HG03354 (cell line): ENCODE data around the gene PAFAH1B2.
"Not testable (repeated sequence)": the region's sequence is repeated elsewhere in the genome, so short reads cannot be mapped to it uniquely, and the experiment has no call there.

Experiments used
- ATAC-seq: cut with Tn5 transposase; IDR thresholded peaks from one replicate; pipeline ENCODE4 v1.9.1; 2021; ENCODE audit warnings: mild to moderate bottlenecking; ENCODE audit not compliant: unreplicated experiment, poor library complexity, severe bottlenecking

The PAFAH1B2 gene, protein sequence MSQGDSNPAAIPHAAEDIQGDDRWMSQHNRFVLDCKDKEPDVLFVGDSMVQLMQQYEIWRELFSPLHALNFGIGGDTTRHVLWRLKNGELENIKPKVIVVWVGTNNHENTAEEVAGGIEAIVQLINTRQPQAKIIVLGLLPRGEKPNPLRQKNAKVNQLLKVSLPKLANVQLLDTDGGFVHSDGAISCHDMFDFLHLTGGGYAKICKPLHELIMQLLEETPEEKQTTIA

GRCh38 chr11:117143871-117144476 lies at the start of gene PAFAH1B2:
Gene PAFAH1B2 (plus strand): TSS chr11:117144287. CDS start chr11:117152448, 8,161 bp downstream.
- ATAC-seq, result peak; percentile 97

DNA sequence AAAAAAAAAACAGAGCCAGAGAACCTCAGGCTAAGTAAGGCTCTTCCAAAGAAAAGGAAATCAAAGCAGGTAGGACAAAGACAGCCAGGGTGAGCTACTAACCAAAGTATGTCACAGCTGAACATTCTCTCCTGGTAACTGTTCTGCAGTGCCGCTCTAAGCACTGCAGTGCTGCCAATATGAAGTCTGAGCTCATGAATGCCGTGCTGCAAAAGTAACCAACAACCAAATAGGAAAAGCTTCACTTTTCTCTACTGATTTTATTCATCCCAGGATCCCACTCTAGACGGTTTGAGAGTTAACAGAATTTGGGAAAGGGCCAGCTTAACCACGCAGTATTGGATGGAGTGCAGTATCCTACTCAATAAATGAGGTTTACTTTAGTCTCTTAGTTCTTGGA lies 49.3 kb upstream of the PAFAH1B2 start:
- no peak for ATAC-seq

- ATAC-seq, result no peak
Observed at GRCh38 chr11:117095284-117096161, 48.6 kb upstream of the PAFAH1B2 start.

GRCh38 chr11:117096201-117096991 lies 47.7 kb upstream of the PAFAH1B2 start:
- ATAC-seq, result peak; percentile 43

- no peak for ATAC-seq
Observed at GRCh38 chr11:117097014-117097388, 47.1 kb upstream of the PAFAH1B2 start.

DNA sequence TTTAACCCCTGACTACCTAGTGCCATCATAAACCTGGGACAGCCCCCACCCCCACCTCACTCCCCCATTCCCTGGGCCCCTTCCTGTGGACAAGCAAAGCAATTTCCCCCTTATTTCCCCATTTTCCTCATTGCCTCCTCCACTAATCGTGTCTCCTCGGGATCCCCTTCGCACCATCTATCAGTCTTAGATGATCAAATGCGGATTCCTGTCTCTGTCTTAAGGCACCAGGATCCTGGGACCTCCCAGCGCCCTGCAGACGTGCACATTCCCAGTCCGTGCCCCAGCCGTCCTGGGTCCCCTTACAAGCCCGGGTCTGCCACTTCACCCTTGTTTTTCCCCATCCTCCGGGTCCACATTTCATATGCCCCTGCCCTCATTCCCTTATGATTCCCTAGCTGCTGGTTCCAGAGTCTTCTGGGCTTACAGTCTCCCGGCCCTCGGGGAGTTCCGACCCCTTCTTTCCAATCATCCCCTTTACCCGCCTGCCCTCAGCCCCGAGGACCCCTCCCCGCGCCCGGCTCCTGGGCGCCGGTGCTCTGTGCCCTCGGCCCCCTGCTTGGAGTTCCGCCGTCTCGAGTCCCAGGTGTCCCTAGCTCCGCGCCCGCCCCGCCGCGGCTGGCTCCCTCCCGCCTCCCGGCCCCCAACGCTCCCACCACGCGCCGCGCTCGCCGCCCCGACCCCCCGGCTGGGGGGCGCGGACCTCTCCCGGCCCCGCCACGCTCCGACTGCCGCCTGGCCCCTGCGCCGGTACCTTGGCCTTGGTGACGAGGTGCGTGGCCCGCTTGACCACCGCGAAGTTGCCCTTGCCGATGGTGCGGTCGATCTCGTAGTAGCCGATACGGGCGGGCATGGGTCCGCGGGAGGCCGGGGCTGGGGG lies 46.5 kb upstream of the PAFAH1B2 start:
- peak; percentile 34 for ATAC-seq

DNA sequence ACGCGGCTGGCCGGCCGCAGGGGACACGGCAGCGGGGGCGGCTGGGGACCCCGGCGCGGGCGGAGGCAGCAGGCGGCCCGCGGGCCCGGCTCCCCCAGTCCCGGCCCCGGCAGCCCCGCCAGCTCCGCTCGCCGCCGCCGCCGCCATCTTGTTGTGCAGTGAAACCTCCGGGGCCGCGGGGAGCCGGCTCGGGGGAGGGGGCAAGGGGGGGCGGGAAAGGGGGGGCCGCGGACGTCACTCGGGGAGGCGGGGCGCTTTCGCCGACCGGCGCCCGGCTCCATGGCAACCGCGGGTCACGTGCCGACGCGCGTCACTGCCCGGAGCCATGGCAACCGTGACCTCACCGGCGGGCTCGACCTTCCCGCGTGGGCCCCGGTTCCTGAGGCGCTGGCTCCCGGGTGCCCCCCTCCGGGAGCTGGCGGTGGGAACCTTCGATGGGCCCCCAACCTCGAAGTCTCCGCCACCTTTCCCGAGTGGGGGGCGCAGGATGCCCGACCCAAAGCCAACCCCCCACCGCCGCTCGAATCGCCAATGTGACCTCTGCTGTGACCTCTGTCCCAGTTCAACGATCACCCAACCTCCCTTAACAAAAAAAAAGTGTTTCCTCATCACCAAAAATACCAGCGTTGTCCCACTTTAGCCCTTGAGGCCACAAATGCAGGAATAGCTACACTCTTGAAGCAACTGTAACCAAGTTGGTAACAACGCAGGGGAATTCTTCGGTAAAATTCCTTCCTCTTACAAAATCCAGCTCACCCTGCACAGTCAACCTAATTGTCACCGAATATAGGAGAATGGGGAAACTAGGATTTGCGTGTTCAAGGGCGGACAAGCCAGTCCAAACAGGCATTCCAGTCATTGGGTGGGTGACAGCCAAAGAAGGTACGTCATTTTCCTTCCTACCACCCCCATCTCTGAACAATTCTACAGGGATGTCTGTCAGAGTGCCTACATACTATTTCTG lies 45.5 kb upstream of the PAFAH1B2 start, which contains the start of gene SIK3:
Gene SIK3, minus strand, starts transcription at position 160 of the 964 bp plus-strand sequence. Its CDS starts 13 bp downstream, at position 147.
- peak; percentile 80 for ATAC-seq

DNA sequence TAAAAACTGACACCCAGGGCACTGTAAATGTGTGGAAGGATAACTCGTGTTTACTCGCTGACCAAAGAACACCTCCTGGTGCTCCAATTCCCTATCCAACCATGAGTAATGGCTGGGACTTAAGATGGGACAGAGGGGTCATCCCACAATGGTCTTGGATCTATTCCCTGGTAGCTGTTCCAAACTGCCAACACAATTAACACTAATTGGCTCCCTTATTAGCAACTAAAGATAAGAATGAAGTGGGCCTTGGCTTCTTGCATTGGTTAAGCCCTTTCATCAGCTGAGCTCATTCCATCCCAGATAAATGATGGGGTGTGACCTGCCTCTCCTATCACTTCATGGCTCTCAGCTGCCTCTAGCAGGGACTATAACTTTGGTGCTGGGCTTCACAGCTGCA lies 44.4 kb upstream of the PAFAH1B2 start:
- ATAC-seq, result no peak

DNA sequence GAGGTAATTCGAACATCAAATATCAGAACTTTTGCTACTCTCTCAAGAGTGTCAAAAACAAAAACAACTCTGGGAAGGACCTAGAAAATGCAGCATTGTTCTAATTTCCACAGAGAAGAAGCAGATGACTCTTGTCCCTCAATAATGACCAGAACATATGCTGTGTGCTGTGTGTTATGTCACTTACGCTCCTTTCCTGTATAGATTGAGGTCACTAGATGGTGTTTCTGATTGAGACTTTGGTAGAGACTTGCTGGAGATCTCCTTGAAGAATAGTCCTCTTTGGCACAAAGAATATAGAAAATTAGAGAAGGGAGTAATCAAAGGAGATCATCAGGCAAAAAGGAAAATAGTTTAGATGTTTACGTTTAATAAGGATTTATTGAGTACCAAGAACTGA lies 43.5 kb upstream of the PAFAH1B2 start:
- no peak for ATAC-seq

GRCh38 chr11:117107701-117108590 lies 36.1 kb upstream of the PAFAH1B2 start:
- ATAC-seq, result no peak

DNA sequence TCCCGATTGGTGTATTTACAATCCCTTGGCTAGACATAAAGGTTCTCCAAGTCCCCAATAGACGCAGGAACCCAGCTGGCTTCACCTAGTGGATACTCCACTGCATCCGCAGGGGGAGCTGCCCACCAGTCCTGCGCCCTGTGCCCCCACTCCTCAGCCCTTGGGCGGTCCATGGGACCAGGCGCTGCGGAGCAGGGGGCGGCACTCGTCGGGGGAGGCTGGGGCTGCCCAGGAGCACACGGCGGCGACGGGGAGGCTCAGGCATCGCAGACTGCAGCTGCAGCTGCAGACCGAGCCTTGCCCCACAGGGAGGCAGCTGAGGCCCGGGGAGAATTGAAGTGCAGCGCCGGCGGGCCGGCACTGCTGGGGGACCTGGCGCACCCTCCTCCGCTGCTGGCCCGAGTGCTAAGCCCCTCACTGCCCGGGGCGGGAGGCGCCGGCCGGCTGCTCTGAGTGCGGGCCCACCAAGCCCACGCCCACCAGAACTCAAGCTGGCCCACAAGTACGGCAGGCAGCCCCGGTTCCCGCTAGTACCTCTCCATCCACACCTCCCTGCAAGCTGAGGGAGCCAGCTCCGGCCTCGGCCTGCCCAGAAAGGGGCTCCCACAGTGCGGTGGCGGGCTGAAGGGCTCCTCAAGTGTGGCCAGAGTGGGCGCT lies 33.7 kb upstream of the PAFAH1B2 start:
- no peak for ATAC-seq

DNA sequence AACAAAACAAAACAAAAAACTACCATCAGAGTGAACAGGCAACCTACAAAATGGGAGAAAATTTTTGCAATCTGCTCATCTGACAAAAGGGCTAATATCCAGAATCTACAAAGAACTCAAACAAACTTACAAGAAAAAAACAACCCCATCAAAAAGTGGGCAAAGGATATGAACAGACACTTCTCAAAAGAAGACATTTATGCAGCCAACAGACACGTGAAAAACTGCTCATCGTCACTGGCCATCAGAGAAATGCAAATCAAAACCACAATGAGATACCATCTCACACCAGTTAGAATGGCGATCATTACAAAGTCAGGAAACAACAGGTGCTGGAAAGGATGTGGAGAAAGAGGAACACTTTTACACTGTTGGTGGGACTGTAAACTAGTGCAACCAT lies 31.6 kb upstream of the PAFAH1B2 start:
- ATAC-seq, result not testable (repeated sequence)

DNA sequence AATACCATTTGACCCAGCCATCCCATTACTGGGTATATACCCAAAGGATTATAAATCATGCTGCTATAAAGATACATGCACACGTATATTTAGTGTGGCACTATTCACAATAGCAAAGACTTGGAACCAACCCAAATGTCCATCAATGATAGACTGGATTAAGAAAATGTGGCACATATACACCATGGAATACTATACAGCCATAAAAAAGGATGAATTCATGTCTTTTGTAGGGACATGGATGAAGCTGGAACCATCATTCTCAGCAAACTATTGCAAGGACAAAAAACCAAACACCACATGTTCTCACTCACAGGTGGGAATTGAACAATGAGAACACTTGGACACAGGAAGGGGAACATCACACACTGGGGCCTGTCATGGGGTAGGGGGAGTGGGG lies 31.1 kb upstream of the PAFAH1B2 start:
- ATAC-seq, result not testable (repeated sequence)

DNA sequence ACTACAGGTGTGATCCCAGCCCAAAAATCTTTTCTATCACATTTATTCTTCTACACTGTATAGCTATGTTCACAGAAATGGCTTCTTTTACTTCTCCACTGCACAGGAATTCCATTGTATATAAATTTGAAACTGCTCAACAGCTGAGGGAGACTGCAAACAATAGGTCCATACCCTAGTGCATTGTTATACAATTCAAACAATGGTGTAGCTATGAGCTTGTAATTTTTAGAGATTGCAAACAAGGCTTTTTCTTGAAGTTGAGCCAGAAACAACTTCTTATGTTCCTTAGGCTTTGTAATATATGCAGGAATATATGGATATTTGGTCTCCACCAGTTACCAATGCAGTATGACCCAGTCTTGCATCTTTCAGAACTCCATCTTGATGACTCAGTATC lies 26.4 kb upstream of the PAFAH1B2 start:
- ATAC-seq, result no peak

DNA sequence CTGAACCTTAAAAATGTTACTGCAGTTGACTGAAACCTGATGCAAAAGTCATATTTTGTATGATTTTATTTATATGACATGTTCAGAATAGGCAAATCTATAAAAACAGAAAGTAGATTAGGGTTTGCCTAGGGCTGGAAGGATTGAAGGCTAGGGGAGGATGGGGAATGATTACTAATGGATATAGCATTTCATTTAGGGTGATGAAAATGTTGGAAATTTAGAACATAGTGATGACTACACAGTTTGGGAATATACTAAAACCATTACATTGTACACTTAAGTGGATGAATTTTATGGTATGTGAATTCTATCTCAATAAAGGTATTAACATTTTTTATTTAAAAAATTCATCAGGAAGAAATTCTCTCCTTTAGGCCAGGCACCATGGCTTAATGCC lies 22.9 kb upstream of the PAFAH1B2 start:
- no peak for ATAC-seq

DNA sequence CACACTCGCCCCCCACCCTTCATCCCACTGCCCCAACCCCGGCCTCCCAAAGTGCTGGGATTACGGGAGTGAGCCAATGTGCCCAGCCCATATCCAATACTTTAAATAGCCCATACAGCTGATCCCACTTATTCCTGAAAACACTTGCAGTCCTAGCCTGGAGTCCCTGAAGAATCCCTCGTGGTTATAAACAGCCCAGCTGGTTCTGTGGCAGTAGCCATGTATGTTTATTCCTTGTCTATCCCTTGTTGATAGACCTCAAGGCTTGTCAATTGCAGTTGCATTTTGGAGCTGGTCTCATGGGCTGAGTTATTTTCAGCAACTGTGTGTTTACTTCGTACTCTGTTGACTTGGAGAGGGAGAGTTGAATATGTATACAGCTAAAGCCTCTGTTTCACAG lies 21.5 kb upstream of the PAFAH1B2 start:
- ATAC-seq, result no peak
